ENCODE results near the gene PRG2.

- TF ChIP-seq CTCF (conservative IDR thresholded peaks at IDR 0.05), result no peak
- no peak for TF ChIP-seq ZFX (IDR thresholded peaks at IDR 0.05)
These were observed 36.7 kb upstream of the PRG2 start, which contains the start of gene SLC43A3 for GRCh38 chr11:57426929-57427726.

Measured in C4-2B (cell line).